ENCODE results near the gene KLRG1. TPM values are rescaled to one million over a fixed set of nuclear protein-coding genes. Genes with fewer than 3 reads are reported as not detected.
A peak's percentile ranks its signal among the peaks of the same experiment; 100 is the strongest.

The KLRG1 gene
- total and polyA plus RNA-seq, 4 donors = 0.95 to 2.8 (median 2.6) TPM

DNA sequence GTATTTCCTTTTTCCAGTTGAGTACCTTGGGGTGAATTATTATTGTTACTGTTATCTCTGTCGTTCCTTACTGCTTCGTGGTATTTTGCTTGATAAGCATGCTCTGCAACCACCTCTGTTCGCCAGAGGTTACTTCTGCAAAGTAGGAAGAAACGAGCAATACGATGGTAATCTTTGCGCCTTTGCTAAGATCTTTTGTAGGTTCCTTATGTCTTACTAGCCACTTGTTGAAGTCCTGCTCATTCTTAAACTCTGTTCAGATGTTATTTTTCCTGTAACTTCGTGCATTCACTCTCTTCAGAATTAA, 39.2 kb upstream of the KLRG1 start:
- Histone ChIP-seq H3K27ac (ENCODE audit: low read depth in 1 of 2, low read length in 2 of 2) (peak overlapping the region; percentile 93 to 97), H3K4me1 (ENCODE audit: control insufficient read depth in 4 of 4, insufficient read depth in 4 of 4, low read length in 3 of 4) (peaks cover 0 to 34% (median 26%) of the 10 kb centered on the region in 4 donors), H3K9me3 (ENCODE audit: control insufficient read depth in 4 of 4, low read length in 3 of 4) (peaks cover 0 to 9% (median 3%) of the 10 kb centered on the region in 4 donors), H3K9ac (ENCODE audit: low read depth in 1 of 2, low read length in 2 of 2) (peak overlapping the region; percentile 49 to 69), H3K36me3 (ENCODE audit: control insufficient read depth in 4 of 4, insufficient read depth in 3 of 4, low read depth in 1 of 4, low read length in 3 of 4) (peaks cover 3 to 10% (median 8%) of the 10 kb centered on the region in 4 donors), H3K4me3 (ENCODE audit: low read depth in 1 of 3, low read length in 3 of 3) (peak overlapping the region; percentile 75 to 98 (median 81)), H3K27me3 (ENCODE audit: control insufficient read depth in 4 of 4, insufficient read depth in 4 of 4, low read length in 3 of 4) (no peaks in the 10 kb centered on the region)
- no peak for DNase-seq (ENCODE audit: low spot score)
- TF ChIP-seq, protein P1, sequence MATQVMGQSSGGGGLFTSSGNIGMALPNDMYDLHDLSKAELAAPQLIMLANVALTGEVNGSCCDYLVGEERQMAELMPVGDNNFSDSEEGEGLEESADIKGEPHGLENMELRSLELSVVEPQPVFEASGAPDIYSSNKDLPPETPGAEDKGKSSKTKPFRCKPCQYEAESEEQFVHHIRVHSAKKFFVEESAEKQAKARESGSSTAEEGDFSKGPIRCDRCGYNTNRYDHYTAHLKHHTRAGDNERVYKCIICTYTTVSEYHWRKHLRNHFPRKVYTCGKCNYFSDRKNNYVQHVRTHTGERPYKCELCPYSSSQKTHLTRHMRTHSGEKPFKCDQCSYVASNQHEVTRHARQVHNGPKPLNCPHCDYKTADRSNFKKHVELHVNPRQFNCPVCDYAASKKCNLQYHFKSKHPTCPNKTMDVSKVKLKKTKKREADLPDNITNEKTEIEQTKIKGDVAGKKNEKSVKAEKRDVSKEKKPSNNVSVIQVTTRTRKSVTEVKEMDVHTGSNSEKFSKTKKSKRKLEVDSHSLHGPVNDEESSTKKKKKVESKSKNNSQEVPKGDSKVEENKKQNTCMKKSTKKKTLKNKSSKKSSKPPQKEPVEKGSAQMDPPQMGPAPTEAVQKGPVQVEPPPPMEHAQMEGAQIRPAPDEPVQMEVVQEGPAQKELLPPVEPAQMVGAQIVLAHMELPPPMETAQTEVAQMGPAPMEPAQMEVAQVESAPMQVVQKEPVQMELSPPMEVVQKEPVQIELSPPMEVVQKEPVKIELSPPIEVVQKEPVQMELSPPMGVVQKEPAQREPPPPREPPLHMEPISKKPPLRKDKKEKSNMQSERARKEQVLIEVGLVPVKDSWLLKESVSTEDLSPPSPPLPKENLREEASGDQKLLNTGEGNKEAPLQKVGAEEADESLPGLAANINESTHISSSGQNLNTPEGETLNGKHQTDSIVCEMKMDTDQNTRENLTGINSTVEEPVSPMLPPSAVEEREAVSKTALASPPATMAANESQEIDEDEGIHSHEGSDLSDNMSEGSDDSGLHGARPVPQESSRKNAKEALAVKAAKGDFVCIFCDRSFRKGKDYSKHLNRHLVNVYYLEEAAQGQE (IDR thresholded peaks at IDR 0.05) = peak; percentile 33
- TF ChIP-seq, protein P2, sequence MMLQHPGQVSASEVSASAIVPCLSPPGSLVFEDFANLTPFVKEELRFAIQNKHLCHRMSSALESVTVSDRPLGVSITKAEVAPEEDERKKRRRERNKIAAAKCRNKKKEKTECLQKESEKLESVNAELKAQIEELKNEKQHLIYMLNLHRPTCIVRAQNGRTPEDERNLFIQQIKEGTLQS (IDR thresholded peaks at IDR 0.05) = no peak
- TF ChIP-seq, protein P3, sequence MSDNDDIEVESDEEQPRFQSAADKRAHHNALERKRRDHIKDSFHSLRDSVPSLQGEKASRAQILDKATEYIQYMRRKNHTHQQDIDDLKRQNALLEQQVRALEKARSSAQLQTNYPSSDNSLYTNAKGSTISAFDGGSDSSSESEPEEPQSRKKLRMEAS (IDR thresholded peaks at IDR 0.05) = peak; percentile 10
- WGBS = 1% methylated on average over 7 of the region's 7 CpGs

DNA sequence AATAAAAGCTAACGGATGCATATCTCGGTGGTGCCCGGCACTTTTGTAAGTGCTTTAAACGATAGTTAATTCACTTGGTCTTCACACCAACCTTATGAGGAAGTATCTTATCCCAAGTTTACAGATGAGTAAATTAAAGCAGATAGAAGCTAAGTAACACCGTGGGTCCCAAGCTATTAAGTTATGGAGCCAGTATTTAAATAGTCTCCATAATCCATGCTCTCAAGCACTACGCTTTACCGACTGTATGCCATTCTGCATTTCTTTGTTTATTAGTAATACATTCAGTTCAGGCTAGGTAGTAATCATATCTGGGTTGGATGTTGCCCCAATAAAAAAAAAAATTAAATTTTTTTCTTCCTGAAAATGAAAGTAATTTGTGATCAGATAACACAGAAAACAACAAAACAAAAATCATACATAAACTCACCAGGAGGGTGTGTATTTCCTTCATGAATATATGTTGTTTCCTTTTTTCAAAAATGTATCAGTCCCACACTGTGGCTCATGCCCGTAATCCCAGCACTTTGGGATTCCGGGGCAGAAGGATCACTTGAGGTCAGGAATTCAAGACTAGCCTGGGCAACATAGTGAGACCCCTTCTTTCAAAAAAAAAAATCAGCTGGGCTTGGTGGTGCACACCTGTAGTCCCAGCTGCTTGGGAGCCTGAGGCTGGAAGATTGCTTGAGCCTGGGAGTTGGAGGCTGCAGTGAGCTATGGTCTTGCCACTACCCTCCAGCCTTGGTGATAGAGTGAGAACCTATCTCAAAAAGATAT, 38.5 kb upstream of the KLRG1 start:
- DNase-seq (ENCODE audit: low spot score) = no peak
- H3K4me3 ChIP-seq (ENCODE audit: low read depth in 1 of 3, low read length in 3 of 3) = peak overlapping the region; percentile 75 to 98 (median 81)
- WGBS = 39% methylated on average over 9 of the region's 9 CpGs
- TF ChIP-seq HNF4G (IDR thresholded peaks at IDR 0.05) (no peak), RAD21 (IDR thresholded peaks at IDR 0.05) (peak; percentile 27 to 29)
- peak overlapping the region in 1 of 2 donors; percentile 97 for H3K27ac ChIP-seq (ENCODE audit: low read depth in 1 of 2, low read length in 2 of 2)
- H3K4me1 ChIP-seq (ENCODE audit: control insufficient read depth in 4 of 4, insufficient read depth in 4 of 4, low read length in 3 of 4) = peaks cover 0 to 34% (median 26%) of the 10 kb centered on the region in 4 donors
- H3K27me3 ChIP-seq (ENCODE audit: control insufficient read depth in 4 of 4, insufficient read depth in 4 of 4, low read length in 3 of 4) = no peaks in the 10 kb centered on the region
- H3K9me3 ChIP-seq (ENCODE audit: control insufficient read depth in 4 of 4, low read length in 3 of 4) = peaks cover 2 to 12% (median 5%) of the 10 kb centered on the region in 4 donors
- H3K36me3 ChIP-seq (ENCODE audit: control insufficient read depth in 4 of 4, insufficient read depth in 3 of 4, low read depth in 1 of 4, low read length in 3 of 4) = peaks cover under 1 to 4% (median 3%) of the 10 kb centered on the region in 4 donors
- peak overlapping the region; percentile 49 to 69 for H3K9ac ChIP-seq (ENCODE audit: low read depth in 1 of 2, low read length in 2 of 2)

DNA sequence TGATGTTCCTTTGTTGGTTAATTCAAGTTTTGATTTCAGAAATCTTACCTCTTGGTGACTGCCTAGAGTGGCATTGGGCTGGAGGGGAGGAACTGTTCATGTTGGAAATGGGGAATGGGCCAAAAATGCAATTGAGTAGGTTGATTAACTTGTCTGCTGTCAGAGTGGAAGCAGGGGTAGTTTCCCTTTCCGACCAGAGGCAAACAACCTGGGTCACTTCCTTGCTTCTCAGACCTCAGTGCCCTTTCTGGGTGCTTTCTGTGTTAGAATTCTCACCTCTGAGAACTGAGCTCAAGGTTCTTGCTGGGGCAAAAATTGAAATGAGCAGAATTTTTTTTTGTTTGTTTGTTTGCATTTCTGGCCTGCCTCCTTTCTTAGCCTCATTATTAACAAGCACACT, 37.6 kb upstream of the KLRG1 start:
- peaks cover 0 to 30% (median 22%) of the 10 kb centered on the region in 4 donors for H3K4me1 ChIP-seq (ENCODE audit: control insufficient read depth in 4 of 4, insufficient read depth in 4 of 4, low read length in 3 of 4)
- DNase-seq (ENCODE audit: low spot score) = no peak
- peaks cover 2 to 13% (median 6%) of the 10 kb centered on the region in 4 donors for H3K9me3 ChIP-seq (ENCODE audit: control insufficient read depth in 4 of 4, low read length in 3 of 4)
- 73% methylated on average over 1 of the region's 1 CpG for WGBS
- no peak overlapping the region for H3K9ac ChIP-seq (ENCODE audit: low read depth in 1 of 2, low read length in 2 of 2)
- H3K27me3 ChIP-seq (ENCODE audit: control insufficient read depth in 4 of 4, insufficient read depth in 4 of 4, low read length in 3 of 4) = no peaks in the 10 kb centered on the region
- H3K4me3 ChIP-seq (ENCODE audit: low read depth in 1 of 3, low read length in 3 of 3) = no peak overlapping the region
- H3K36me3 ChIP-seq (ENCODE audit: control insufficient read depth in 4 of 4, insufficient read depth in 3 of 4, low read depth in 1 of 4, low read length in 3 of 4) = peaks cover 0 to 3% (median 3%) of the 10 kb centered on the region in 4 donors
- TF ChIP-seq FOXA1 (IDR thresholded peaks at IDR 0.05) = no peak
- H3K27ac ChIP-seq (ENCODE audit: low read depth in 1 of 2, low read length in 2 of 2) = no peak overlapping the region

Data from liver (tissue), 9 donors.